Lung (tissue), 12 donors: Measurements from ENCODE around the gene SGTA. TPM values are rescaled to one million over a fixed set of nuclear protein-coding genes. Genes with fewer than 3 reads are reported as not detected.
A peak's percentile ranks its signal among the peaks of the same experiment; 100 is the strongest.

Experiments
- ATAC-seq: fragments of 200-7000 bp; cut with Tn5 transposase; one replicate; pipeline ENCODE4 v1.9.1; 2020; ENCODE audit warnings: moderate number of reproducible peaks; ENCODE audit not compliant: insufficient read depth, low FRiP score
- DNase-seq, 3 donors: peaks; one replicate each; pipeline ENCODE4 v3.0.0-alpha.2; 2013 to 2017
- H3K27ac ChIP-seq, 2 donors: one replicate each; pipeline ENCODE4 v1.5.1; 2013; ENCODE audit warnings: mild to moderate bottlenecking in 2 of 2, moderate library complexity in 2 of 2, control low read depth in 1 of 2, inconsistent platforms in 1 of 2, low read depth in 1 of 2, low read length in 1 of 2
- H3K27me3 ChIP-seq, 3 donors: one replicate each; pipeline ENCODE4 v1.5.1; 2013; ENCODE audit warnings: low read length in 2 of 3; ENCODE audit not compliant: control insufficient read depth in 3 of 3, insufficient read depth in 3 of 3
- H3K36me3 ChIP-seq, 4 donors: one replicate each; pipeline ENCODE4 v1.5.1; 2013; ENCODE audit warnings: low read length in 4 of 4, mild to moderate bottlenecking in 1 of 4, moderate library complexity in 1 of 4; ENCODE audit not compliant: control insufficient read depth in 4 of 4, insufficient read depth in 4 of 4
- H3K4me1 ChIP-seq, 5 donors: one replicate each; pipeline ENCODE4 v1.5.1; 2013; ENCODE audit warnings: low read length in 5 of 5, mild to moderate bottlenecking in 2 of 5, moderate library complexity in 1 of 5; ENCODE audit not compliant: control insufficient read depth in 5 of 5, insufficient read depth in 5 of 5
- H3K4me3 ChIP-seq: one replicate; pipeline ENCODE4 v1.5.1; 2013; ENCODE audit warnings: mild to moderate bottlenecking, control low read depth, moderate library complexity
- H3K9ac ChIP-seq, 2 donors: one replicate each; pipeline ENCODE4 v1.5.1; 2013; ENCODE audit warnings: low read length in 2 of 2, control low read depth in 1 of 2; ENCODE audit not compliant: insufficient read depth in 1 of 2
- H3K9me3 ChIP-seq, 4 donors: one replicate each; pipeline ENCODE4 v1.5.1; 2013; ENCODE audit warnings: low read length in 3 of 4, mild to moderate bottlenecking in 1 of 4, moderate library complexity in 1 of 4; ENCODE audit not compliant: control insufficient read depth in 4 of 4, insufficient read depth in 3 of 4
- WGBS, 2 donors: extraction: QIAGEN DNeasy Blood & Tissue Kit; methylation state at CpG; one replicate each; pipeline ENCODE4 v1.1.7; 2013; 5-methylcytosine and 5-hydroxymethylcytosine counted together
- polyA plus RNA-seq, 2 donors: library from polyadenylated mRNA; stranded (reverse); fragments of 200-250 nt; gene quantifications; one replicate each; pipeline ENCODE4 v1.2.1, GENCODE V29; 2013
- total RNA-seq, 2 donors: library from RNA; depleted of rRNA in 1 of 2; stranded (reverse); fragments of >200 nt in 1 of 2; gene quantifications; one replicate each; pipeline ENCODE4 v1.2.1, GENCODE V29; 2014 to 2021
- TF ChIP-seq, protein P1 (sequence below): IDR thresholded peaks from 2 replicates; pipeline ENCODE4 v1.5.1; 2012; ENCODE audit warnings: mild to moderate bottlenecking; ENCODE audit errors: control extremely low read depth, extremely low read depth
- donor health status: control.
- donor health status: control.
- donor health status: Bipolar disorder and iron deficiency.
- donor health status: healthy.
- donor health status: DM: yes; HTN: yes; CAD: no.

Gene SGTA
- total and polyA plus RNA-seq, 4 donors: 33.3 to 64.7 (median 51.9) TPM

DNA sequence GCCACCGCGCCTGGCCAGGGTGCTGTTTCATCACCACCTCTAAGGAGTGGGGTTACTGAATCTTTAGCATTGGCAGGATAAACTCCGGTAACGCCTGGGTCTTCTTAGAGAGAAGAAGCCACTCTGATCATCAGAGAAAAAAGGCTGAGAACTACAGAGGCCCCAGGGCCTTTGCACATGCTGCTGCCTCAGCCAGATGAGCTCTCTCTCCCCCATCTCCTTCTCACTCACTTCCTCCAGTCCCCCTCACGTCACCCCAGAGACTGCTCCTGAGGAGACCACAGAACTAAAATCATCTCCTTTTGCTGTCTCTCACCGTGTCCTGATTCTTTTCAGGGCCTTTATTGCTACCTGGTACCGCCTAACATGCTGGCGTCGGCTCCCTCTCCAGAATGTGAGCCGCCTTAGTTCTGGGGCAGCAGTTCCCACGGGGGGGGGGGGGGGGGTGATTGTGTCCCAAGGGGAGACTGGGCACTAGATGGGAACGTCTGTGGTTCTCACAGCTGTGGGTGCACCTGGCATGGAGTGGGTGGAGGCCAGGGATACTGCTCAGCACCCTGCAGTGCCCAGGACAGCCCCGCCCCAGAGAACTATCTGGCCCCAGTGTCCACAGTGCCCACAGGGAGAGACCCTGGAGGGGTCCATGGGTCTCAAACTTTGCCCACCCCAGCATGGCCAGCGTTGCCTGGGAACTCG, 56.8 kb downstream of the SGTA start:
- DNase-seq (no peak), ATAC-seq (no peak)
- H3K36me3 ChIP-seq: no peaks in the 10 kb centered on the region
- no peak overlapping the region for H3K27ac ChIP-seq
- peaks cover 0 to 26% (median 12%) of the 10 kb centered on the region in 3 donors for H3K27me3 ChIP-seq
- WGBS, 2 donors: 72 to 77% methylated on average over 14 to 15 of the region's 15 CpGs
- no peaks in the 10 kb centered on the region for H3K9me3 ChIP-seq
- no peak overlapping the region for H3K9ac ChIP-seq
- peaks cover 0 to 17% (median 0%) of the 10 kb centered on the region in 5 donors for H3K4me1 ChIP-seq
- TF ChIP-seq, protein P1, sequence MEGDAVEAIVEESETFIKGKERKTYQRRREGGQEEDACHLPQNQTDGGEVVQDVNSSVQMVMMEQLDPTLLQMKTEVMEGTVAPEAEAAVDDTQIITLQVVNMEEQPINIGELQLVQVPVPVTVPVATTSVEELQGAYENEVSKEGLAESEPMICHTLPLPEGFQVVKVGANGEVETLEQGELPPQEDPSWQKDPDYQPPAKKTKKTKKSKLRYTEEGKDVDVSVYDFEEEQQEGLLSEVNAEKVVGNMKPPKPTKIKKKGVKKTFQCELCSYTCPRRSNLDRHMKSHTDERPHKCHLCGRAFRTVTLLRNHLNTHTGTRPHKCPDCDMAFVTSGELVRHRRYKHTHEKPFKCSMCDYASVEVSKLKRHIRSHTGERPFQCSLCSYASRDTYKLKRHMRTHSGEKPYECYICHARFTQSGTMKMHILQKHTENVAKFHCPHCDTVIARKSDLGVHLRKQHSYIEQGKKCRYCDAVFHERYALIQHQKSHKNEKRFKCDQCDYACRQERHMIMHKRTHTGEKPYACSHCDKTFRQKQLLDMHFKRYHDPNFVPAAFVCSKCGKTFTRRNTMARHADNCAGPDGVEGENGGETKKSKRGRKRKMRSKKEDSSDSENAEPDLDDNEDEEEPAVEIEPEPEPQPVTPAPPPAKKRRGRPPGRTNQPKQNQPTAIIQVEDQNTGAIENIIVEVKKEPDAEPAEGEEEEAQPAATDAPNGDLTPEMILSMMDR: no peak
- H3K4me3 ChIP-seq: no peak overlapping the region

DNA sequence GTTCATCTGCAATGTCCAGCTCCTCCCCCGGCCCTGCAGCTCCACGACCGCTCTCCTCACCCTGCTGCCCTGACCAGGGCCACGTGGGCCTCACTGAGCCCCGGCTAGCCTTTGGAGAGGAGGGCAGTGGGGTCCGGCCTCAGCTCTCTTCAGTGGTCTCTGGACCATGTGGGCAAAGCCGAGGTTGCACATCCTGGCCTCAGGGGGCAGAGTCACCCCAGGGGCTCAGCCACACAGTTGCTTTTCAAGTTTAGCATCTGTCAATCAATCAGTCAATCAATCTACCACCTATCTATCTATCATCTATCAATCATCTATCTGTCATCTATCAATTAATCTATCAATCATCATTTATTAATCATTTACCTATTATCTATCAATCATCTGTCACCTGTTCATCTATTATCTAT, 58.9 kb downstream of the SGTA start:
- Histone ChIP-seq H3K27ac (no peak overlapping the region), H3K4me1 (peaks cover 0 to 21% (median 0%) of the 10 kb centered on the region in 5 donors), H3K27me3 (peaks cover 0 to 32% (median 12%) of the 10 kb centered on the region in 3 donors), H3K4me3 (no peak overlapping the region), H3K9ac (no peak overlapping the region), H3K36me3 (no peaks in the 10 kb centered on the region), H3K9me3 (no peaks in the 10 kb centered on the region)
- 51 to 76% methylated on average over 7 of the region's 7 CpGs for WGBS, 2 donors
- TF ChIP-seq, protein P1: no peak
- DNase-seq (no peak), ATAC-seq (no peak)

GRCh38 chr19:2723747-2724146, 59.3 kb downstream of the SGTA start:
- Histone ChIP-seq H3K4me3 (no peak overlapping the region), H3K9me3 (no peaks in the 10 kb centered on the region), H3K27ac (peak overlapping the region in 1 of 2 donors; percentile 82), H3K4me1 (peaks cover 0 to 17% (median 0%) of the 10 kb centered on the region in 5 donors), H3K36me3 (no peaks in the 10 kb centered on the region), H3K27me3 (peaks cover 0 to 32% (median 12%) of the 10 kb centered on the region in 3 donors), H3K9ac (no peak overlapping the region)
- DNase-seq (no peak), ATAC-seq (no peak)
- TF ChIP-seq, protein P1: no peak
- WGBS, 2 donors: 69 to 87% methylated on average over 14 of the region's 14 CpGs
